Activated naive CD4-positive, alpha-beta T cell treated with Interleukin-2 at 50 U/mL for 16 hours (primary cell): ENCODE measurements around the gene MAB21L4.

Experiments used
- DNase-seq: peaks from one replicate; pipeline ENCODE4 v3.0.0-alpha.2; 2020

The MAB21L4 gene

GRCh38 chr2:240895656-240896388 lies at the start of gene MAB21L4:
MAB21L4 (minus strand) TSS chr2:240896156; CDS start chr2:240895997, 159 bp downstream.
- no peak for DNase-seq

GRCh38 chr2:240936106-240936505 lies 40.1 kb upstream of the MAB21L4 start:
- no peak for DNase-seq

GRCh38 chr2:240935103-240935876 lies 39.3 kb upstream of the MAB21L4 start:
- no peak for DNase-seq

- no peak for DNase-seq
Observed at GRCh38 chr2:240934701-240935102, 38.7 kb upstream of the MAB21L4 start.

GRCh38 chr2:240933966-240934700 lies 38.2 kb upstream of the MAB21L4 start:
- DNase-seq: no peak

GRCh38 chr2:240933048-240933965 lies 37.4 kb upstream of the MAB21L4 start:
- no peak for DNase-seq

GRCh38 chr2:240932724-240933047 lies 36.7 kb upstream of the MAB21L4 start:
- no peak for DNase-seq

- no peak for DNase-seq
Observed at GRCh38 chr2:240932001-240932723, 36.2 kb upstream of the MAB21L4 start.

- no peak for DNase-seq
Observed at GRCh38 chr2:240931319-240931949, 35.5 kb upstream of the MAB21L4 start.

GRCh38 chr2:240930631-240931318 lies 34.8 kb upstream of the MAB21L4 start:
- no peak for DNase-seq

GRCh38 chr2:240930096-240930630 lies 34.2 kb upstream of the MAB21L4 start:
- DNase-seq: no peak

- DNase-seq: no peak
Observed at GRCh38 chr2:240929364-240930095, 33.6 kb upstream of the MAB21L4 start.

GRCh38 chr2:240928476-240929363 lies 32.8 kb upstream of the MAB21L4 start:
- no peak for DNase-seq

- no peak for DNase-seq
Observed at GRCh38 chr2:240927390-240927781, 31.4 kb upstream of the MAB21L4 start.

GRCh38 chr2:240926516-240927389 lies 30.8 kb upstream of the MAB21L4 start:
- DNase-seq: no peak

GRCh38 chr2:240925568-240926515 lies 29.9 kb upstream of the MAB21L4 start:
- DNase-seq: no peak
